Head of caudate nucleus (tissue), 42 donors: ENCODE results near the gene MAML3.

Source experiments
- DNase-seq, 42 donors: peaks; one replicate each; pipeline versions ENCODE4 v3.0.0 to v3.0.0-alpha.2; 2020 to 2021; ENCODE audit warnings: mixed read lengths in 7 of 42
- intact Hi-C: fragments of 100-400 bp; cut with DNase I; formaldehyde crosslinking; loops from one replicate; pipeline ENCODE4 v1.15.0; 2022

The MAML3 gene

GRCh38 chr4:140038031-140038533 lies 115.9 kb downstream of the MAML3 start:
- no peak for DNase-seq

GRCh38 chr4:140037353-140038030 lies 116.5 kb downstream of the MAML3 start:
- intact Hi-C loops = no loop called here
- DNase-seq = no peak

More at GRCh38 chr4:140038031-140038533, 115.9 kb downstream of the MAML3 start:
- intact Hi-C loops = no loop called here

GRCh38 chr4:140031706-140032105 lies 122.3 kb downstream of the MAML3 start:
- intact Hi-C loops = no loop called here
- peak in 10 of 42 donors; percentile 9 to 67 (median 34) for DNase-seq

- no peak for DNase-seq
- intact Hi-C loops = no loop called here
Observed at GRCh38 chr4:140031061-140031460, 122.9 kb downstream of the MAML3 start.

- DNase-seq = no peak
- intact Hi-C loops = no loop called here
Observed at GRCh38 chr4:140028676-140029517, 125.1 kb downstream of the MAML3 start.

- intact Hi-C loops = no loop called here
- no peak for DNase-seq
Observed at GRCh38 chr4:140028101-140028500, 125.9 kb downstream of the MAML3 start.

- intact Hi-C loops = no loop called here
- DNase-seq = no peak
Observed at GRCh38 chr4:140027101-140027500, 126.9 kb downstream of the MAML3 start.

GRCh38 chr4:140025470-140025869 lies 128.5 kb downstream of the MAML3 start:
- intact Hi-C loops = no loop called here
- DNase-seq = no peak

GRCh38 chr4:140020457-140021361 lies 133.3 kb downstream of the MAML3 start:
- no peak for DNase-seq
- intact Hi-C loops = no loop called here

GRCh38 chr4:140019619-140020347 lies 134.2 kb downstream of the MAML3 start:
- intact Hi-C loops = loop anchor here (10.0 kb wide), 1 partner anchor 135 kb away; the partner anchor contains the start of gene MAML3
- no peak for DNase-seq

- intact Hi-C loops = loop anchor here (10.0 kb wide), 1 partner anchor 136 kb away; the partner anchor contains the start of gene MAML3
- no peak for DNase-seq
Observed at GRCh38 chr4:140018931-140019618, 134.9 kb downstream of the MAML3 start.

- intact Hi-C loops = loop anchor here (5.0 to 10.0 kb wide), 2 partner anchors 141 to 238 kb away; partner anchors contain the start of gene MAML3
- no peak for DNase-seq
Observed at GRCh38 chr4:140014284-140014683, 139.7 kb downstream of the MAML3 start.

GRCh38 chr4:140012688-140013486 lies 141.1 kb downstream of the MAML3 start:
- intact Hi-C loops = loop anchor here (5.0 to 10.0 kb wide), 2 partner anchors 142 to 239 kb away; partner anchors contain the start of gene MAML3
- DNase-seq = peak in 41 of 42 donors; percentile 31 to 88 (median 70)

- no peak for DNase-seq
- intact Hi-C loops = loop anchor here (10.0 kb wide), 1 partner anchor 271 kb away; no protein-coding TSS in a partner anchor
Observed at GRCh38 chr4:140005699-140006098, 148.3 kb downstream of the MAML3 start.

GRCh38 chr4:140004922-140005627 lies 148.9 kb downstream of the MAML3 start:
- no peak for DNase-seq
- intact Hi-C loops = loop anchor here (10.0 kb wide), 1 partner anchor 270 kb away; no protein-coding TSS in a partner anchor

- DNase-seq = peak in 41 of 42 donors; percentile 23 to 78 (median 55)
- intact Hi-C loops = loop anchor here (10.0 kb wide), 1 partner anchor 270 kb away; no protein-coding TSS in a partner anchor
Observed at GRCh38 chr4:140004549-140004895, 149.5 kb downstream of the MAML3 start.
